Smooth muscle cell (in vitro differentiated cells): Measurements from ENCODE around the gene KDM4C. TPM values are rescaled to one million over a fixed set of nuclear protein-coding genes. Genes with fewer than 3 reads are reported as not detected.

ENCODE experiments used
- DNase-seq: peaks from one replicate; lab custom pipeline; 2025; ENCODE audit not compliant: unreplicated experiment; lab: John Stamatoyannopoulos, UW
- H2AFZ ChIP-seq: fragments of 200-600 bp; sonication (generic); 2 replicates; pipeline ENCODE4 v1.6.0; 2016; ENCODE audit warnings: antibody characterized with exemption, low read depth, mild to moderate bottlenecking
- H3F3A ChIP-seq: fragments of 200-600 bp; sonication (generic); 2 replicates; pipeline ENCODE4 v1.6.0; 2017; ENCODE audit warnings: antibody characterized with exemption, low read depth
- H3K27ac ChIP-seq: fragments of 200-600 bp; sonication (generic); 2 replicates; pipeline ENCODE4 v1.5.1; 2016; ENCODE audit warnings: low read depth, mild to moderate bottlenecking
- H3K27me3 ChIP-seq: fragments of 200-600 bp; sonication (generic); 2 replicates; pipeline ENCODE4 v1.6.1; 2016; ENCODE audit warnings: low read depth, mild to moderate bottlenecking
- H3K36me3 ChIP-seq: fragments of 200-600 bp; sonication (generic); 2 replicates; pipeline ENCODE4 v1.5.1; 2016; ENCODE audit warnings: low read depth
- H3K4me1 ChIP-seq: fragments of 200-600 bp; sonication (generic); 2 replicates; pipeline ENCODE4 v1.5.1; 2016; ENCODE audit warnings: low read depth
- H3K4me2 ChIP-seq: fragments of 200-600 bp; sonication (generic); 2 replicates; pipeline ENCODE4 v1.6.0; 2016; ENCODE audit warnings: mild to moderate bottlenecking
- H3K4me3 ChIP-seq: fragments of 200-600 bp; sonication (generic); 2 replicates; pipeline ENCODE4 v1.5.1; 2016; ENCODE audit warnings: mild to moderate bottlenecking
- H3K79me2 ChIP-seq: fragments of 200-600 bp; sonication (generic); 2 replicates; pipeline ENCODE4 v1.6.0; 2016; ENCODE audit warnings: low read depth, mild to moderate bottlenecking
- H3K9ac ChIP-seq: fragments of 200-600 bp; sonication (generic); 2 replicates; pipeline ENCODE4 v1.6.0; 2016; ENCODE audit warnings: low read depth
- H3K9me3 ChIP-seq: fragments of 200-600 bp; sonication (generic); replicated peaks from 2 replicates; pipeline ENCODE4 v1.5.1; 2016; ENCODE audit warnings: low read depth
- H4K20me1 ChIP-seq: fragments of 200-600 bp; sonication (generic); 2 replicates; pipeline ENCODE4 v1.6.0; 2016; ENCODE audit warnings: low read depth
- WGBS: methylation state at CpG from one replicate; pipeline ENCODE4 v1.1.7; 2016; ENCODE audit warnings: low lambda C conversion rate; 5-methylcytosine and 5-hydroxymethylcytosine counted together
- polyA plus RNA-seq: library from polyadenylated mRNA; unstranded; fragments of >200 nt; fragmentation: Nextera tagmentation; extraction: Ambion mirVana; gene quantifications from 2 replicates; pipeline ENCODE4 v1.2.1, GENCODE V29; 2016
- total RNA-seq: library from RNA; depleted of rRNA; stranded (reverse); fragments of >200 nt; gene quantifications from 2 replicates; pipeline ENCODE4 v1.2.3, GENCODE V29; 2014
- TF ChIP-seq, protein P1 (sequence below): fragments of 200-600 bp; sonication (generic); IDR thresholded peaks from 2 replicates; pipeline ENCODE4 v1.5.1; 2017; ENCODE audit warnings: borderline replicate concordance, mild to moderate bottlenecking, antibody characterized with exemption; ENCODE audit not compliant: insufficient read depth, poor library complexity, severe bottlenecking

KDM4C gene
- total and polyA plus RNA-seq, 2 experiments from 2014 or later, result 7.5 to 20.2 TPM

DNA sequence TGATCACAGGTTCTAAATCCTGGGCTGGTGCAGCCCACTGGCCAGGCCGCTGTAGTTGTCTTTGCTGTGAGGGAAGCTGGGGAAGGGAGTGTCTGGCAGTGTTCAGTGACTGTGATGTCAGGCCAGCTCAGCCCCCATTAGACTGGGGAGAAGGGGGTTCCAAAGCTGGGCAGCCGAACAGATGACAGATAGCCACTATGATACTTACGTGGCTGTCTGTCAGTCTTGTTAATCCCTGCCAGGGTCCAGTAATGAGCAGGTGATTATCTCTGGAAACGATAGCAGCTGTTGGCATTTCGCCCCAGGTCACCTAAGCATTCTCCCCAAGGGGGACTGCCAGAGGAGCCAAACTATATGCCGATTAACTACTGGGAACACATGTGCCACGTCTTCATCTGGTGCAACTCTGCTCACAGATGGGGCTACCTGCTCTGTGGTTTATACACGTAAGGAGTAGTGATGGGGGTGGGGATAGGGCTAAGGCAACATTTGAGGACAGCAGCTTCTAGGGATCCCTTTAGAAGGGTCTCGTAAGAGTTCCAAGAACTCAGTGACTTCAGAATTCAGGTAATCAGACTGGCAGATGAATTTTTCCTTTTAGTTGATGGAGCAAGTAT lies 396.3 kb downstream of the KDM4C start:
- Histone ChIP-seq H3K4me3 (no peak overlapping the region), H3K9me3 (no peaks in the 10 kb centered on the region), H3K4me1 (no peaks in the 10 kb centered on the region), H2AFZ (no peak overlapping the region), H3K36me3 (no peaks in the 10 kb centered on the region), H3K9ac (no peak overlapping the region), H3F3A (no peaks in the 10 kb centered on the region), H4K20me1 (no peaks in the 10 kb centered on the region), H3K27me3 (no peaks in the 10 kb centered on the region), H3K79me2 (no peaks in the 10 kb centered on the region), H3K4me2 (no peak overlapping the region), H3K27ac (no peak overlapping the region)
- TF ChIP-seq, protein P1, sequence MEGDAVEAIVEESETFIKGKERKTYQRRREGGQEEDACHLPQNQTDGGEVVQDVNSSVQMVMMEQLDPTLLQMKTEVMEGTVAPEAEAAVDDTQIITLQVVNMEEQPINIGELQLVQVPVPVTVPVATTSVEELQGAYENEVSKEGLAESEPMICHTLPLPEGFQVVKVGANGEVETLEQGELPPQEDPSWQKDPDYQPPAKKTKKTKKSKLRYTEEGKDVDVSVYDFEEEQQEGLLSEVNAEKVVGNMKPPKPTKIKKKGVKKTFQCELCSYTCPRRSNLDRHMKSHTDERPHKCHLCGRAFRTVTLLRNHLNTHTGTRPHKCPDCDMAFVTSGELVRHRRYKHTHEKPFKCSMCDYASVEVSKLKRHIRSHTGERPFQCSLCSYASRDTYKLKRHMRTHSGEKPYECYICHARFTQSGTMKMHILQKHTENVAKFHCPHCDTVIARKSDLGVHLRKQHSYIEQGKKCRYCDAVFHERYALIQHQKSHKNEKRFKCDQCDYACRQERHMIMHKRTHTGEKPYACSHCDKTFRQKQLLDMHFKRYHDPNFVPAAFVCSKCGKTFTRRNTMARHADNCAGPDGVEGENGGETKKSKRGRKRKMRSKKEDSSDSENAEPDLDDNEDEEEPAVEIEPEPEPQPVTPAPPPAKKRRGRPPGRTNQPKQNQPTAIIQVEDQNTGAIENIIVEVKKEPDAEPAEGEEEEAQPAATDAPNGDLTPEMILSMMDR, result no peak
- WGBS, result 93% methylated on average over 9 of the region's 9 CpGs
- no peak for DNase-seq

DNA sequence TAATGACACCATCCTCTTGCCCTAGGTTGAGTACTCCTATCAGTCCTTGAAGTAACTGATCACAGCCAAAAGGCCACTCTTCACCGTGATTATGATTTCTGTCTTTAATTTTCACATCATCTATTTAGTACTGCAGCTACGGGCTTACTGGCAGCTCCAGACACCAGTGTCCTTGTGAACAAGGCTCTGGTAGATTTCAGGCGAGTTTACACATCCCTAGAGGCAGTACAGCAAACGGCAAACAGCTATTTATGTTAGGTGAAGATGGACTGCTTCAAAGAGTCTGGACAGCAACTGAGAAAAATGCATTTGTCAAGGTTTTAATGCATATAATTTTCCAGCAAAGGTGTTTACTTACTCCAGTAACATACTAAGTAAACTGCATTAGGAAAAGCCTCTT lies 396.9 kb downstream of the KDM4C start:
- Histone ChIP-seq H3F3A (no peaks in the 10 kb centered on the region), H3K27ac (no peak overlapping the region), H3K27me3 (no peaks in the 10 kb centered on the region), H3K9me3 (no peaks in the 10 kb centered on the region), H3K4me1 (no peaks in the 10 kb centered on the region), H3K9ac (no peak overlapping the region), H3K79me2 (no peaks in the 10 kb centered on the region), H3K4me2 (no peak overlapping the region), H3K4me3 (no peak overlapping the region), H4K20me1 (no peaks in the 10 kb centered on the region), H2AFZ (no peak overlapping the region), H3K36me3 (no peaks in the 10 kb centered on the region)
- TF ChIP-seq, protein P1, result no peak
- WGBS, result 76% methylated on average over 4 of the region's 4 CpGs
- DNase-seq, result no peak

DNA sequence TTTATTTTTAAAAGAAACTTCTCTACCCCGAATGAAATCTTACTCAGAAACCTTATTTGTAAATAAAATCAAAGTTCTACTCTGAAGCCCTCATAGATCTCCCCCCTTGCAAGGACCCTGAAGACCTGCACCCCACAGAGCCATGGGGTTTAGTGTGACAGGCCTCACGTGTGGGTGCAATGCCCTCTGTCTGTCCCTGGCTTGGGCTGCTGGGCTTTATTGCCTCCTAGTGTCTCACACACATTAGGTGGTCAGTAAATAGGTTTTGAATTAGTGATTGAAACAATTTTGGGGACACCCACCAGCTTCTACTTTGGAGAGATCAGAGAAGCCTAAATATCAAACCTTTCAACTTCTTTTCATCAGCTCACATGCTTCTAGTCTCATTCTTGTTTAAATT lies 403.7 kb downstream of the KDM4C start:
- Histone ChIP-seq H3K4me1 (no peaks in the 10 kb centered on the region), H4K20me1 (no peaks in the 10 kb centered on the region), H3K9me3 (no peaks in the 10 kb centered on the region), H3K79me2 (no peaks in the 10 kb centered on the region), H3K27ac (no peak overlapping the region), H3K9ac (no peak overlapping the region), H3F3A (no peaks in the 10 kb centered on the region), H3K36me3 (no peaks in the 10 kb centered on the region), H2AFZ (no peak overlapping the region), H3K4me3 (no peak overlapping the region), H3K4me2 (no peak overlapping the region), H3K27me3 (no peaks in the 10 kb centered on the region)
- TF ChIP-seq, protein P1, result no peak
- no peak for DNase-seq
- WGBS, result 67% methylated on average over 2 of the region's 2 CpGs

DNA sequence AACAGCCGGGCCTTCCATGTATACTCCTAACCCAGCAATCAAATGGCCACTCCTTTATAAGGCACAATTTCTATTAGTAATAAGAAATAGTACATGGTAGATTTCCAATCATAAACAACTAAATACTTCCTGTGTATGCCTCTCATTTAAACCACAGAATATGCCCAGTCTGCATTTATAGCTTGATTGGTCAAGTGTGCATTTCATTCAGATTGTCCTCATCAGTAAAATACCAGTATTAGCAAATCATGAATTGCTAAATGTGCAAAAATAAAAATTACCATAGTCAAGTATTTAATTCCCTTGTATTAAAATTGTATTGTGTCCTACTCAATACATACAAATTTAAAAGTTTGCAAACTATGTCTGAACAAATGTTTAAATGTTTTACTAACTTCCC lies 406.2 kb downstream of the KDM4C start:
- Histone ChIP-seq H3K9me3 (no peaks in the 10 kb centered on the region), H3K4me3 (no peak overlapping the region), H4K20me1 (no peaks in the 10 kb centered on the region), H3K36me3 (no peaks in the 10 kb centered on the region), H2AFZ (no peak overlapping the region), H3K27me3 (no peaks in the 10 kb centered on the region), H3K4me2 (no peak overlapping the region), H3K79me2 (no peaks in the 10 kb centered on the region), H3K9ac (no peak overlapping the region), H3K4me1 (no peaks in the 10 kb centered on the region), H3K27ac (no peak overlapping the region), H3F3A (no peaks in the 10 kb centered on the region)
- no peak for DNase-seq
- 44% methylated on average over 1 of the region's 1 CpG for WGBS
- TF ChIP-seq, protein P1, result no peak
